HG03575 (cell line): ENCODE data around the gene LYL1.

ENCODE experiments used
- ATAC-seq: cut with Tn5 transposase; IDR thresholded peaks from one replicate; pipeline ENCODE4 v1.9.1; 2021; ENCODE audit not compliant: unreplicated experiment, insufficient number of reproducible peaks, low FRiP score; ENCODE audit errors: extremely low read depth

LYL1 gene

GRCh38 chr19:13082192-13083007 lies 20.3 kb downstream of the LYL1 start:
- no peak for ATAC-seq

DNA sequence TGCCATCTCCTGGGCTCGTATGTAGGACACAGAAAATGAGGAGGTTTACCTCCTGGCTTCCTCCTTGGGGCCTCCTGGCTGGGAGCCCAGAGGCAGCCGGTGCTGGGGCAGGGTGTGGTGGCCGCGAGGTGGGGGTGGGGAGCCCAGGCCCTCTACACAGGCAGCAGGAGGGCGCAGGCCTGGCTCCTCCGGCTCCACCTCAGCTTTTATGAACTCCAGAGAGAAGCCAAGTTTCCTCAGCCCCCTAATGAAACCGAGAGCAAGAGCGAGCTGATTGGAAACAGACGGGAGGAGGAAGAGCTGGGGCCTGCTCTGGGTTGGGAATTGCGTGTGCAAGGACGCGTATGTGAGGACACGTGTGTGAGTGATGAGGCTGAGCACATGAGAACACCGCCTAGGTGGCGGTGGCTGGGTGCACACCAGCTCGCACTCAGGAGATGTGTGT lies 23.1 kb downstream of the LYL1 start:
- no peak for ATAC-seq

GRCh38 chr19:13078897-13079541 lies 23.6 kb downstream of the LYL1 start:
- no peak for ATAC-seq

- no peak for ATAC-seq
These were observed 24.3 kb downstream of the LYL1 start for GRCh38 chr19:13078381-13078780.

- no peak for ATAC-seq
These were observed 25.4 kb downstream of the LYL1 start for GRCh38 chr19:13077240-13077639.

GRCh38 chr19:13076787-13077186 lies 25.9 kb downstream of the LYL1 start:
- ATAC-seq = no peak

DNA sequence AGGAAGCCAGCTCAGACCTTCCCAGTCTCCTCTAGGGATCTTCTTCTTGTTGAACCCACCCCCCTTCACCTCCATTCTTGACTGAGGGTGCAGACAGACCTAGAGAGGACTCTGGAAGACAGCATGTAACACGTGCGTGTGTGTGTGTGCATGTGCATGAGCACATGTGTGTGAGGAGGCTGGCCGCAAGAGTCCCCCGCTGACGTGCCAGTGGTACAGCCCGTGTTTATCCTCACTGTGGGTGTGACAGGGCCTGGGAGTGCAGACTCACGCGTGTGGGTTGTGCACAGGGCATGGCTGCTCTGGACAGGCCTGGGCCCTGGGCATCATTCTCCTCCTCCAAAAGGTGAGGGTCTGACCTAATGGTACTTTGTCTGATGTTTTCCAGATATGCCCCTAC lies 26.3 kb downstream of the LYL1 start:
- ATAC-seq = no peak

- no peak for ATAC-seq
These were observed 28.3 kb downstream of the LYL1 start for GRCh38 chr19:13074378-13074777.

DNA sequence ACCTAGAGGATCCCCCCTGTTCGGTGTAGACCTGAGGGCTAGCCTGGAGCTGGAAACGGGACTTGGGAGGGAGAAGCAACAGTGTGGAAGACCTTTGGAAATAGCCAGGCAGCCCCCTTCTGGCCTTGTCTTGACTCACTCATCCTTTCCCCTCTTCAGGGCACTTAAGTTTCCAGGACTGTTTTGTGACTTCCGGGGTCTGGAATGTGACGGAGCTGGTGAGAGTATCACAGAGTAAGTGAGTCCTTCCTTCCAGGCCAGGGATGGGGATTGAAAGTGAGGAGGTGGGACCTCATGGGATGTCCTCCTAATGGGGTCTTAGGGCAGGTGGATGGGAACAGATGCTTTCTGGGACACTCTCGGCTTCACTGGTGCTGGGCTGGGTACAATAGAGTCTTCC lies 29.4 kb downstream of the LYL1 start:
- no peak for ATAC-seq

GRCh38 chr19:13072188-13072908 lies 30.3 kb downstream of the LYL1 start:
- ATAC-seq = no peak

DNA sequence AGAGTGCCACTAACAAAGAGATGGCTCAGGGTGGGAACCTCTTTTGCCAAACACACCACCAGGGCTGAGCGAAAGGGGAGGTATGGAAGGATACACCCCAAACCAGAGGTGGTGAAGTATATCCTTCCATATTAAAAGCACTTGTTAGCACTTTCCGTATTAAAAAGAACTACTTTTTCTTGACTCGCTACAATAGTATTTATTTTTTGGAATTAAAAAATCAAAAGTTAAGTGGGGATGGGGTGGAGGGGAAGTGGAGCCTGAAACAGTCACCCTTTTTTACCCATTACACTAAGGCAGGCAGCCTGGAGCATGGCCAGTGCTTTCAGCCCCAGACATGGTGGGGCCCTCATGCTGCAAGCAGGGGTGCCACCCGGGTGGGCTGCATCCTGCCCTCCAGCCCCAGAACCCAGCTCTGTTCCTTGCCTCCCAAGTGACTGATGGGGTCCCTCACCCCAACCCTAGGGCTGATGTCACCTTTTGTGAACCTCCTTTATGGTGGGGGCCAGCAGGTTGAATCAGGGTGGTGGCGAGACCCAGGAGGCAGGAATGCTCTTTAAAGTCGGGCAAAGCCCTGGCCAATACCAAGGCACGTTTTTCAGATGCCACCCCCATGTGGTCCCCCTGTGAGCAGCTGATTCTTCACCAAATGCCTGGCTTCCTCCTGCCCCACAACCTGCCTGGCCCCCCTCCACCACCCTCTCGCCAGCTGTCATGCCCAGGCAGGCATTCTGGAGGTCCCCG lies 31.0 kb downstream of the LYL1 start:
- no peak for ATAC-seq

DNA sequence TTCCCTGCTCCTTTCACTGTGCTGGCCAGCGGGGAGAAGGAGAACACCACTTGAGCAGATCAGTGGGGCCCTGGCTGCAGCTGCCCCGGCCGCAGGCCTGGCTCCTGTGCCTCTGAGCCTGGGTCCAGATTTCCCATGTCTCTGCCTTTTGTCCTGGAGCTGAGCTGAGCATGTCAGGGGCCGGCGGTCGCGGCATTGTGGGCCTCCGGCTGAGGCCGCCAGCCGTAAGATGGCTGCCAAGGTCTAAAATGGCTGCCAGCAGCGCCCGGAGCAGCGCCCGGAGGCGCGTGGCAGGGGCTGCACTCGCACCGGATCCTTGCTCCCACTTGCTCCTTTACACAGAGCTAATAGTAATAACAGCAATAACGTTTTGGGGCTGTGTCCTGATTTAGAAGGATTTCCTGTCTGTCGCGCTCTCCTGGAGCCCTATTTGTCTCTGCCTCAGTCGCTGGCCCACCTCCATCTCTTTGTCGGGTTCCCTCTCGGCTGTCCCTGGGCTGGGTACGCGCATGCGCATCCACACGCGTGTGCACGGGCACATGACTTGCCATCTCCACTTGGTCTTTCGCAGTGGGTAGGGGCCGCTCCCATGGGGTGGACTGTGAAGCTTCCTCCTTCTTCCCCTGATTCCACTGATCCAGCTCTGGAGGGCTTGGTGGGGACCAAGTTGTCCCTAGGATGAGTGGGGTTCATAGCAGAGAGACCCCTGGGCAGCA lies 32.1 kb downstream of the LYL1 start:
- no peak for ATAC-seq

DNA sequence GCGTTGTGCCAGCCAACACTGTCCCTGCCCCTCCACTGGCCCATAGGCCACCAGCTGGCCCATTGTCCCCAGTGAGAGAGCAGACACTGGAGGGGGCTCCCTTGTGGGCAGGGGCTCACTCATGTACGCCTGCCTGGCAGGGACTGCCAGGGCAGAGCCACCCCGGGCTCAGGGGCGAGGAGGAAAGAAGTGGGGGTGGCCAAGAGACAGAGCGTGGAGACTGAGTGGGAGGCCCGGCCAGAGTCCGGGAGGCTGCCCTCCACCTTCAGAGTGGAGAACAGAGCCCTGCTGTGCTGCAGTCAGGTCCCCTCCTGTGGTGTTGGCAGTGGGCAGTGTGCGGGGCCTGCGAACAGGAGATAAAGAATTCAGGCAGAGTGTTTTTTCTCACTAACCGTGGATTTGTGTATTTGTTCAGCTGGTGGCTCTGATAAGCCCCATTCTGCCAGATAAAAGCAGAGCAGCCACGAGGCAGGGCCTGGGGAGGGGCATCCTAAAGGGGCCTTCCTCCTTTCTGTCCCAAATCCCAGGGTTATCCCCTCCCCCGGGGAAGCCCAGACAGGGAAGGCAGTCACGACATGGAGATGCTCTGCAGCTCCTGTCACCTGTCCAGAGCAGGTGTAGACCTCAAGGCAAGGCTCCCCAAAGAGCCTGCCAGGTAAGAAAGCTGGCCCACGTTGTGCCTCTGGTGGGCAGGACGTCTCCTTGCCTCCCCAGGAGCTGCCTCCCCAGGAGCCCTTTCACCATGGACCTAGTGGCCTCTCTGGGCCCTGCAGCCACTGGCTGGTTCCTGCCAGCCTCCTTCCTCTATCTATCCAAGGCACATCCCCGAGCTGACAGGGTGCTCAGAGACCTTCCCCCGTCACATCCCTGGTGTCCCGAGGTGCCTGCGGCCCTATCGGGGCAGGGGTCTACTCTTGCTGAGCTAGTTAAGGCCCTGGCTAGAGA lies 33.0 kb downstream of the LYL1 start:
- no peak for ATAC-seq

GRCh38 chr19:13068085-13068846 lies 34.4 kb downstream of the LYL1 start:
- ATAC-seq = no peak

DNA sequence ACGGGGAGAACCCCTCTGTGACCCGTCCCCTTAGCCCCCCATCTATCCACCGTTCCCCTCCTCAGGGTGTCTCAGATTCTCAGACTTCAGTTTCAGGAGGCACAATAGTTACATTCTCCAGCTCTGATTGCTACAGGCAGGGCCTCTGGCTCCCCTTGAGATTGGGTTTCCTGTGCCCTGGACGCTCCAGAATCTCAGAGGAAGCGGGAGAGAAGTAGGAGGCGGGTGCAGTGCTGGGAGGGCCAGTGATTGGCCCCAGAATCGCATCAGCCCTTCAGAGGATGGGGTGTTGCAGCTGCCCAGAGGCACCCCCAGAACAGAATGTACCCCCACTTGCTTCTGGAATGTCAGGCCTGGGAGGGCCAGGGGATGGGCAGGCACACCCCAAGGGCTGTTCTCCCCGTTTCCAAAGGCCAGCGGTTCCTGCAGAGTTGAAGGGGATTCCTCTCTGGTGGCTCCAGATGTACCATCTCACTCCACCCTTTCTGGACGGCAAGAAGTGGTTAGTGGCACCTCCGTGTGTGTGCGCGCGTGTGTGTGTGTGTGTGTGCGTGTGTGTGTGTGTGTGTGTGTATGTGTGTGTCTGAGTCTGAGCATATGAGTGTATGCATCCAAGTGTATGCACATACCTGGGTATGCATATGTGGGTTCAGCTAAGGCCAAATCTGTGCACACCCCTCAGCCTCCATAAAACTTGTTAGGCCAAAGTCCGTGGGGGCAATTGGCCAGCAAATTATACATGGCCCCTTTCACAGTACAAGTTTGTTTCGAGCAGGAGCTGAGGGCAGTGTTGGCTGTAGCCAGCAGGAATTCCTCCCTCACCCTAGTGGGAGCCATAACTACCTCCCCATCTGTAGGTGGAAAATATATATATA lies 35.5 kb downstream of the LYL1 start:
- no peak for ATAC-seq

DNA sequence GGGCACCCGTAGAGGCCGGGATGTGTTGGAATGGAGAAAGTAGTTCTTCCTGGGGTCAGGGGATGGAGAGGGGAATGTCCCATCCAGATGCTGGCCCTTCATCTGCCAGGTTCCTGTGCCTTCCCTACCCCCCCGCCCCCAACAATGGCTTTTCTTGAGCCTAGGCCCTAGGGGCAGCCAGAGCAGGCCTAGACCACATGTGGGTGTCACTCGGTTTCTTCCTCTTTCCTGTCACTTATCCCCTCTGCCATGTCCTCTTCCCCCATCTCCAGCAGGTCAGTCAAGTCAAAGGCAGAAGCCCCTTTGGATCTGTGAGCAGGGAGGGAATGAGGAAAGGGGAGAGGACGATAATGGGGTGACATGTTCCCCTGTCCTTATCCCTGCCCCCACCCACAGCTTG lies 36.4 kb downstream of the LYL1 start:
- no peak for ATAC-seq
